MCF 10A (cell line): ENCODE data around the gene NELL1. TPM values are rescaled to one million over a fixed set of nuclear protein-coding genes. Genes with fewer than 3 reads are reported as not detected.

ENCODE experiments used
- BruUV-seq: library from RNA; stranded (reverse); fragments of 400-500 nt; replicated peaks from 2 replicates; lab custom pipeline; 2021; lab: Mats Ljungman, UMichigan
- CTCF ChIA-PET: fragments of 300-600 bp; sonication (Branson Sonifier 250); formaldehyde crosslinking; extraction: SDS; loops from one replicate; lab custom pipeline; 2021; ENCODE audit warnings: antibody characterized with exemption, inconsistent platforms; lab: Yijun Ruan, JAX
- POLR2A ChIA-PET: fragments of 300-600, 350-650 bp; sonication (Branson Sonifier 250); formaldehyde crosslinking; extraction: SDS; loops from one replicate; lab custom pipeline; 2020; ENCODE audit warnings: antibody characterized with exemption, inconsistent platforms; lab: Yijun Ruan, JAX
- DNase-seq: peaks from one replicate; pipeline ENCODE4 v3.0.0-alpha.2; 2018; ENCODE audit not compliant: unreplicated experiment
- H3K27ac Mint-ChIP-seq: one replicate; pipeline ENCODE4 v1.8.0; 2022; ENCODE audit warnings: mild to moderate bottlenecking, low read depth, mixed read lengths; ENCODE audit not compliant: unreplicated experiment
- H3K27me3 Mint-ChIP-seq: one replicate; pipeline ENCODE4 v1.8.0; 2022; ENCODE audit warnings: mixed read lengths; ENCODE audit not compliant: insufficient read depth, unreplicated experiment
- H3K36me3 Mint-ChIP-seq: one replicate; pipeline ENCODE4 v1.8.0; 2022; ENCODE audit warnings: mild to moderate bottlenecking, moderate library complexity, mixed read lengths; ENCODE audit not compliant: insufficient read depth, unreplicated experiment
- H3K4me1 Mint-ChIP-seq: one replicate; pipeline ENCODE4 v1.8.0; 2022; ENCODE audit warnings: mixed read lengths; ENCODE audit not compliant: insufficient read depth, unreplicated experiment
- H3K4me3 Mint-ChIP-seq: one replicate; pipeline ENCODE4 v1.8.0; 2022; ENCODE audit warnings: mild to moderate bottlenecking, moderate library complexity, mixed read lengths; ENCODE audit not compliant: unreplicated experiment
- H3K9me3 Mint-ChIP-seq: one replicate; pipeline ENCODE4 v1.8.0; 2022; ENCODE audit warnings: mixed read lengths; ENCODE audit not compliant: unreplicated experiment
- CTCF ChIP-seq: fragments of 200-600 bp; IDR thresholded peaks from one replicate; pipeline ENCODE4 v1.8.0; 2022; ENCODE audit warnings: antibody characterized with exemption, mild to moderate bottlenecking; ENCODE audit not compliant: unreplicated experiment
- intact Hi-C: fragments of 100-400 bp; cut with micrococcal nuclease; formaldehyde crosslinking; loops from 2 replicates; pipeline ENCODE4 v1.14.1; 2022
- total RNA-seq: library from RNA; stranded (reverse); gene quantifications from 2 replicates; pipeline ENCODE4 v1.2.3, GENCODE V29; 2022

The NELL1 gene
- total RNA-seq, 1 experiment from 2014 or later, result not detected

- no TSS peak for BruUV-seq
- no peak for TF ChIP-seq CTCF
- no peaks in the 10 kb centered on the region for H3K27me3 Mint-ChIP-seq
- no peak for DNase-seq
- no peaks in the 10 kb centered on the region for H3K4me1 Mint-ChIP-seq
- H3K36me3 Mint-ChIP-seq, result no peaks in the 10 kb centered on the region
- peaks cover 45% of the 10 kb centered on the region for H3K9me3 Mint-ChIP-seq
- CTCF ChIA-PET, result no interaction called here
- POLR2A ChIA-PET, result no interaction called here
- H3K4me3 Mint-ChIP-seq, result no peak overlapping the region
- intact Hi-C loops, result no loop called here
- no peak overlapping the region for H3K27ac Mint-ChIP-seq
Observed at GRCh38 chr11:21289686-21290085, 620.3 kb downstream of the NELL1 start.

- Mint-ChIP-seq H3K4me1 (no peaks in the 10 kb centered on the region), H3K27me3 (no peaks in the 10 kb centered on the region), H3K36me3 (no peaks in the 10 kb centered on the region), H3K27ac (no peak overlapping the region), H3K4me3 (no peak overlapping the region), H3K9me3 (peaks cover 60% of the 10 kb centered on the region)
- ChIA-PET POLR2A (no interaction called here), CTCF (no interaction called here)
- TF ChIP-seq CTCF, result no peak
- intact Hi-C loops, result no loop called here
- DNase-seq, result no peak
- no TSS peak for BruUV-seq
Observed at GRCh38 chr11:21295508-21295907, 626.1 kb downstream of the NELL1 start.

- DNase-seq, result no peak
- no peaks in the 10 kb centered on the region for H3K4me1 Mint-ChIP-seq
- TF ChIP-seq CTCF, result no peak
- intact Hi-C loops, result no loop called here
- CTCF ChIA-PET, result no interaction called here
- H3K36me3 Mint-ChIP-seq, result no peaks in the 10 kb centered on the region
- no peak overlapping the region for H3K27ac Mint-ChIP-seq
- peaks cover 55% of the 10 kb centered on the region for H3K9me3 Mint-ChIP-seq
- H3K4me3 Mint-ChIP-seq, result no peak overlapping the region
- no TSS peak for BruUV-seq
- POLR2A ChIA-PET, result no interaction called here
- H3K27me3 Mint-ChIP-seq, result no peaks in the 10 kb centered on the region
Observed at GRCh38 chr11:21301981-21302380, 632.6 kb downstream of the NELL1 start.

GRCh38 chr11:21306739-21307358 is 637.5 kb downstream of the NELL1 start:
- no peaks in the 10 kb centered on the region for H3K36me3 Mint-ChIP-seq
- ChIA-PET POLR2A (no interaction called here), CTCF (no interaction called here)
- H3K9me3 Mint-ChIP-seq, result peaks cover 23% of the 10 kb centered on the region
- no peak for TF ChIP-seq CTCF
- BruUV-seq, result no TSS peak
- no peaks in the 10 kb centered on the region for H3K27me3 Mint-ChIP-seq
- DNase-seq, result no peak
- no peak overlapping the region for H3K4me3 Mint-ChIP-seq
- intact Hi-C loops, result no loop called here
- no peak overlapping the region for H3K27ac Mint-ChIP-seq
- no peaks in the 10 kb centered on the region for H3K4me1 Mint-ChIP-seq
